Duodenal mucosa (tissue), 2 donors: ENCODE results near the gene SEPTIN7.

Experiments
- H3K27ac ChIP-seq: one replicate; pipeline ENCODE4 v1.7.0; 2013; ENCODE audit warnings: low read depth, low read length
- H3K27me3 ChIP-seq, 2 donors: one replicate each; pipeline ENCODE4 v1.7.0; 2013; ENCODE audit warnings: low read length in 2 of 2, control low read depth in 1 of 2; ENCODE audit not compliant: insufficient read depth in 2 of 2, control insufficient read depth in 1 of 2
- H3K36me3 ChIP-seq, 2 donors: one replicate each; pipeline ENCODE4 v1.7.0; 2013; ENCODE audit warnings: low read length in 2 of 2, control low read depth in 1 of 2; ENCODE audit not compliant: insufficient read depth in 2 of 2, control insufficient read depth in 1 of 2
- H3K4me1 ChIP-seq, 2 donors: one replicate each; pipeline ENCODE4 v1.7.0; 2013; ENCODE audit warnings: low read length in 2 of 2, control low read depth in 1 of 2; ENCODE audit not compliant: insufficient read depth in 2 of 2, control insufficient read depth in 1 of 2
- H3K4me3 ChIP-seq, 2 donors: one replicate each; pipeline ENCODE4 v1.7.0; 2013; ENCODE audit warnings: low read length in 2 of 2, low read depth in 1 of 2
- H3K9ac ChIP-seq, 2 donors: one replicate each; pipeline ENCODE4 v1.7.0; 2013; ENCODE audit warnings: low read length in 2 of 2, low read depth in 1 of 2
- H3K9me3 ChIP-seq, 2 donors: one replicate each; pipeline ENCODE4 v1.7.0; 2013; ENCODE audit warnings: low read length in 2 of 2, control low read depth in 1 of 2; ENCODE audit not compliant: control insufficient read depth in 1 of 2

Gene SEPTIN7

GRCh38 chr7:35804231-35804970, 3.5 kb downstream of the SEPTIN7 start:
- Histone ChIP-seq H3K4me3 (no peak overlapping the region), H3K36me3 (no peaks in the 10 kb centered on the region), H3K27me3 (no peaks in the 10 kb centered on the region), H3K27ac (no peak overlapping the region), H3K9ac (no peak overlapping the region), H3K4me1 (peaks cover 16 to 28% of the 10 kb centered on the region in 2 donors), H3K9me3 (peaks cover 0 to 4% of the 10 kb centered on the region in 2 donors)

- Histone ChIP-seq H3K9me3 (peaks cover 0 to 4% of the 10 kb centered on the region in 2 donors), H3K27ac (no peak overlapping the region), H3K4me1 (peaks cover 16 to 23% of the 10 kb centered on the region in 2 donors)
Measured at GRCh38 chr7:35805876-35806275, 5.0 kb downstream of the SEPTIN7 start.

GRCh38 chr7:35816514-35816913, 15.7 kb downstream of the SEPTIN7 start:
- Histone ChIP-seq H3K9me3 (no peaks in the 10 kb centered on the region), H3K27me3 (no peaks in the 10 kb centered on the region), H3K27ac (no peak overlapping the region), H3K4me3 (no peak overlapping the region), H3K4me1 (peaks cover 0 to 4% of the 10 kb centered on the region in 2 donors), H3K36me3 (no peaks in the 10 kb centered on the region), H3K9ac (no peak overlapping the region)

More at GRCh38 chr7:35805876-35806275, 5.0 kb downstream of the SEPTIN7 start:
- no peaks in the 10 kb centered on the region for H3K27me3 ChIP-seq
- no peak overlapping the region for H3K4me3 ChIP-seq
- H3K9ac ChIP-seq, result no peak overlapping the region
- H3K36me3 ChIP-seq, result no peaks in the 10 kb centered on the region

- Histone ChIP-seq H3K36me3 (no peaks in the 10 kb centered on the region), H3K27ac (no peak overlapping the region), H3K9ac (no peak overlapping the region), H3K4me3 (no peak overlapping the region), H3K9me3 (no peaks in the 10 kb centered on the region), H3K4me1 (peaks cover 0 to 4% of the 10 kb centered on the region in 2 donors), H3K27me3 (no peaks in the 10 kb centered on the region)
Measured at GRCh38 chr7:35817181-35817580, 16.3 kb downstream of the SEPTIN7 start.

GRCh38 chr7:35817930-35818329, 17.1 kb downstream of the SEPTIN7 start:
- Histone ChIP-seq H3K4me1 (peaks cover 0 to 4% of the 10 kb centered on the region in 2 donors), H3K36me3 (no peaks in the 10 kb centered on the region), H3K9me3 (no peaks in the 10 kb centered on the region), H3K9ac (no peak overlapping the region), H3K4me3 (no peak overlapping the region), H3K27ac (no peak overlapping the region), H3K27me3 (no peaks in the 10 kb centered on the region)

- H3K36me3 ChIP-seq, result no peaks in the 10 kb centered on the region
- peaks cover 0 to 4% of the 10 kb centered on the region in 2 donors for H3K4me1 ChIP-seq
- no peak overlapping the region for H3K9ac ChIP-seq
- H3K27ac ChIP-seq, result no peak overlapping the region
- H3K27me3 ChIP-seq, result no peaks in the 10 kb centered on the region
- H3K4me3 ChIP-seq, result no peak overlapping the region
- H3K9me3 ChIP-seq, result no peaks in the 10 kb centered on the region
Measured at GRCh38 chr7:35818513-35818912, 17.7 kb downstream of the SEPTIN7 start.

- Histone ChIP-seq H3K9ac (no peak overlapping the region), H3K4me1 (peaks cover 0 to 4% of the 10 kb centered on the region in 2 donors), H3K4me3 (no peak overlapping the region), H3K36me3 (no peaks in the 10 kb centered on the region), H3K27ac (no peak overlapping the region), H3K27me3 (no peaks in the 10 kb centered on the region), H3K9me3 (no peaks in the 10 kb centered on the region)
Measured at GRCh38 chr7:35819310-35819709, 18.5 kb downstream of the SEPTIN7 start.

- H3K9me3 ChIP-seq, result no peaks in the 10 kb centered on the region
Measured at GRCh38 chr7:35819954-35820703, 19.3 kb downstream of the SEPTIN7 start.

GRCh38 chr7:35820858-35821257, 20.0 kb downstream of the SEPTIN7 start:
- Histone ChIP-seq H3K4me1 (peaks cover 0 to 11% of the 10 kb centered on the region in 2 donors), H3K27me3 (no peaks in the 10 kb centered on the region), H3K27ac (no peak overlapping the region), H3K36me3 (no peaks in the 10 kb centered on the region), H3K4me3 (no peak overlapping the region), H3K9me3 (no peaks in the 10 kb centered on the region), H3K9ac (no peak overlapping the region)

More at GRCh38 chr7:35819954-35820703, 19.3 kb downstream of the SEPTIN7 start:
- Histone ChIP-seq H3K27me3 (no peaks in the 10 kb centered on the region), H3K4me3 (no peak overlapping the region), H3K27ac (no peak overlapping the region), H3K36me3 (no peaks in the 10 kb centered on the region), H3K9ac (no peak overlapping the region), H3K4me1 (peaks cover 0 to 7% of the 10 kb centered on the region in 2 donors)

- H3K9ac ChIP-seq, result no peak overlapping the region
- H3K9me3 ChIP-seq, result no peaks in the 10 kb centered on the region
- H3K27ac ChIP-seq, result no peak overlapping the region
- peaks cover 0 to 7% of the 10 kb centered on the region in 2 donors for H3K4me1 ChIP-seq
- no peak overlapping the region for H3K4me3 ChIP-seq
- H3K27me3 ChIP-seq, result no peaks in the 10 kb centered on the region
- H3K36me3 ChIP-seq, result no peaks in the 10 kb centered on the region
Measured at GRCh38 chr7:35823440-35823839, 22.6 kb downstream of the SEPTIN7 start.
